Mesendoderm (in vitro differentiated cells): ENCODE data around the gene SPECC1L.
"Not testable (repeated sequence)": the region's sequence is repeated elsewhere in the genome, so short reads cannot be mapped to it uniquely, and the experiment has no call there.

Experiments used
- DNase-seq: peaks from one replicate; pipeline ENCODE4 v3.0.0; 2013
- H2AK5ac ChIP-seq: 2 replicates; pipeline ENCODE4 v1.6.1; 2013; ENCODE audit warnings: low read length, inconsistent platforms
- H2BK120ac ChIP-seq: 2 replicates; pipeline ENCODE4 v1.6.1; 2013; ENCODE audit warnings: low read depth, mild to moderate bottlenecking, low read length, moderate library complexity, mixed read lengths
- H2BK15ac ChIP-seq: replicated peaks from 2 replicates; pipeline ENCODE4 v1.6.1; 2013; ENCODE audit warnings: low read depth, mild to moderate bottlenecking, moderate library complexity
- H2BK5ac ChIP-seq: 2 replicates; pipeline ENCODE4 v1.6.1; 2013; ENCODE audit warnings: low read length, inconsistent platforms
- H3K18ac ChIP-seq: 2 replicates; pipeline ENCODE4 v1.6.1; 2013; ENCODE audit warnings: mild to moderate bottlenecking, low read length, mixed read lengths
- H3K23ac ChIP-seq: one replicate; pipeline ENCODE4 v1.6.1; 2013; ENCODE audit warnings: low read length
- H3K27ac ChIP-seq: 2 replicates; pipeline ENCODE4 v1.5.1; 2013; ENCODE audit warnings: low read depth, mild to moderate bottlenecking, inconsistent platforms, low read length, moderate library complexity
- H3K27me3 ChIP-seq: 2 replicates; pipeline ENCODE4 v1.6.1; 2013; ENCODE audit warnings: low read length, control low read depth, mild to moderate bottlenecking, inconsistent platforms; ENCODE audit not compliant: insufficient read depth, poor library complexity
- H3K36me3 ChIP-seq: 2 replicates; pipeline ENCODE4 v1.6.1; 2013; ENCODE audit warnings: low read length, inconsistent platforms; ENCODE audit not compliant: control insufficient read depth, insufficient read depth
- H3K4ac ChIP-seq: one replicate; pipeline ENCODE4 v1.6.1; 2013; ENCODE audit warnings: low read depth, mild to moderate bottlenecking, low read length, moderate library complexity
- H3K4me1 ChIP-seq: 2 replicates; pipeline ENCODE4 v1.6.1; 2013; ENCODE audit warnings: low read depth, low read length, inconsistent platforms; ENCODE audit not compliant: control insufficient read depth
- H3K4me2 ChIP-seq: 2 replicates; pipeline ENCODE4 v1.6.1; 2013; ENCODE audit warnings: low read length
- H3K4me3 ChIP-seq: 2 replicates; pipeline ENCODE4 v1.5.1; 2013; ENCODE audit warnings: mild to moderate bottlenecking, low read length
- H3K56ac ChIP-seq: one replicate; pipeline ENCODE4 v1.6.1; 2013; ENCODE audit warnings: low read length
- H3K79me1 ChIP-seq: 2 replicates; pipeline ENCODE4 v1.6.1; 2013; ENCODE audit warnings: low read length, inconsistent platforms
- H3K79me2 ChIP-seq: 2 replicates; pipeline ENCODE4 v1.6.1; 2013; ENCODE audit warnings: mild to moderate bottlenecking, low read length; ENCODE audit not compliant: control insufficient read depth, insufficient read depth
- H3K9ac ChIP-seq: 2 replicates; pipeline ENCODE4 v1.6.1; 2013; ENCODE audit warnings: low read length, inconsistent platforms
- H4K5ac ChIP-seq: one replicate; pipeline ENCODE4 v1.6.1; 2013; ENCODE audit warnings: low read length
- H4K8ac ChIP-seq: one replicate; pipeline ENCODE4 v1.6.1; 2013; ENCODE audit warnings: low read depth, mild to moderate bottlenecking, control low read depth, low read length, moderate library complexity
- whole genome bisulfite sequencing: extraction: QIAGEN DNeasy Blood & Tissue Kit; methylation state at CpG from one replicate; pipeline ENCODE4 v1.1.7; 2013; ENCODE audit warnings: low lambda C conversion rate, missing lambda C conversion rate; ENCODE audit not compliant: insufficient coverage; ENCODE audit errors: extremely low coverage; 5-methylcytosine and 5-hydroxymethylcytosine counted together

SPECC1L gene

DNA sequence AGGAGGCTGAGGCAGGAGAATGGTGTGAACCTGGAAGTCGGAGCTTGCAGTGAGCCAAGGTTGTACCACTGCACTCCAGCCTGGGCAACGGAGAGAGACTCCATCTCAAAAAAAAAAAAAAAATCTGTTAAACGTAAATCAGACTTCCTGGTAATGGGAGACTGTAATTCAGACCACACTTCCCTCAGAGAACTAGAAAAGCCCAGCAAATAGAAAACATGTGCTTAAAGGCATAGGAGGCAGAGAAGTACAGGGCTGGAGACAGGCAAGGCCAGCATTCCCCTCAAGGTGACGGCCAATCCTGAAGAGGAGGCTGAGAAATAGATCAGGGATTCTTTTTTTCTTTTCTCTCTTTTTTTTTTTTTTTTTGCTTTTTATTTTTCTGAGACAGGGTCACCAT is 34.0 kb upstream of the SPECC1L start:
- Histone ChIP-seq H3K9ac (no peak overlapping the region), H2BK15ac (no peak overlapping the region), H3K56ac (no peak overlapping the region), H2BK120ac (no peak overlapping the region), H3K4me3 (no peak overlapping the region), H3K4ac (no peak overlapping the region), H3K27ac (no peak overlapping the region), H3K79me2 (no peaks in the 10 kb centered on the region), H3K79me1 (no peaks in the 10 kb centered on the region), H3K18ac (no peak overlapping the region), H3K4me2 (no peak overlapping the region), H2AK5ac (no peak overlapping the region), H3K4me1 (no peaks in the 10 kb centered on the region), H4K5ac (no peak overlapping the region), H3K36me3 (no peaks in the 10 kb centered on the region), H4K8ac (no peak overlapping the region), H2BK5ac (no peak overlapping the region), H3K23ac (no peak overlapping the region), H3K27me3 (no peaks in the 10 kb centered on the region)
- no CpG with 5 or more reads among the region's 4 CpGs for WGBS
- DNase-seq, result no peak

DNA sequence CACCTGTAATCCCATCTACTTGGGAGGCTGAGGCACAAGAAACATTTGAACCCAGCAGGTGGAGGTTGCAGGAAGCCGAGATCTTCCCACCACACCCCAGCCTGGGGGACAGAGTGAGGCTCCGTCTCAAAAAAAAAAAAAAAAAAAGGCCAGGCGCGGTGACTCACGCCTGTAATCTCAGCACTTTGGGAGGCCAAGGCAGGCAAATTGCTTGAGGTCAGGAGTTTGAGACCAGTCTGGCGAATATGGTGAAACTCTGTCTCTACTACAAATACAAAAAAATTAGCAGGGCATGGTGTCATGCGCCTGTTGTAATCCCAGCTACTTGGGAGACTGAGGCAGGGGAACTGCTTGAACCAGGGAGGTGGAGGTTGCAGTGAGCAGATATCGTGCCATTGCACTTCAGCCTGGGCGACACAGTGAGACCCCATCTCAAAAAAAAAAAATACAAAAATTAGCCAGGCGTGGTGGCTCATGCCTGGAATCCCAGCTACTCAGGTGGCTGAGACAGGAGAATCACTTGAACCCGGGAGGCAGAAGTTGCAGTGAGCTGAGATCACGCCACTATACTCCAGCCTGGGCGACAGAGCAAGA is 32.4 kb upstream of the SPECC1L start:
- not testable (repeated sequence) for H3K18ac ChIP-seq, H3K36me3 ChIP-seq, H3K4ac ChIP-seq, H2BK15ac ChIP-seq, H4K5ac ChIP-seq, H3K79me2 ChIP-seq, DNase-seq, H3K27me3 ChIP-seq, H3K27ac ChIP-seq, H3K4me1 ChIP-seq, H3K4me3 ChIP-seq, H2AK5ac ChIP-seq, H3K23ac ChIP-seq, H2BK5ac ChIP-seq, H3K4me2 ChIP-seq, H4K8ac ChIP-seq, H2BK120ac ChIP-seq, H3K9ac ChIP-seq, H3K79me1 ChIP-seq, H3K56ac ChIP-seq
- no CpG with 5 or more reads among the region's 13 CpGs for WGBS

DNA sequence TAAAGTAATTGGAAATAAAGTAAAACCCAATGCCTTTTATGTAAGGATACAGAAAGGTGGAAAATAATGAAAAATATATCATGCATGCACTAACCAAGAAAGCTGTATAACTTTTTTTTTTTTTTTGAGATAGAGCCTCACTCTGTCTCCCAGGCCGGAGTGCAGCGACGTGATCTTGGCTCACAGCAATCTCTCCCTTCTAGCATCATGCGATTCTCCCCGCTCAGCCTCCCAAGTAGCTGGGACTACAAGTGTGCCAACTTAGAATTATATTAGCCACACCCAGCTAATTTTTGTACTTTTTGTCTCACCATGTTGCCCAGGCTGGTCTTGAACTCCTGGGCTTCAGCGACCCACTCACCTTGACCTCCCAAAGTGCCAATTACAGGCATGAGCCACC is 30.2 kb upstream of the SPECC1L start:
- no peak overlapping the region for H4K5ac ChIP-seq
- H3K4me3 ChIP-seq, result no peak overlapping the region
- no peak overlapping the region for H2BK120ac ChIP-seq
- no peak overlapping the region for H3K27ac ChIP-seq
- H3K36me3 ChIP-seq, result no peaks in the 10 kb centered on the region
- no peaks in the 10 kb centered on the region for H3K79me1 ChIP-seq
- no peak overlapping the region for H3K9ac ChIP-seq
- H2BK5ac ChIP-seq, result no peak overlapping the region
- no peak overlapping the region for H3K23ac ChIP-seq
- H2BK15ac ChIP-seq, result no peak overlapping the region
- H3K4me1 ChIP-seq, result no peaks in the 10 kb centered on the region
- no peak overlapping the region for H3K4me2 ChIP-seq
- no peak overlapping the region for H3K4ac ChIP-seq
- no peak overlapping the region for H2AK5ac ChIP-seq
- H4K8ac ChIP-seq, result no peak overlapping the region
- H3K18ac ChIP-seq, result no peak overlapping the region
- no peaks in the 10 kb centered on the region for H3K79me2 ChIP-seq
- WGBS, result no CpG with 5 or more reads among the region's 6 CpGs
- no peak overlapping the region for H3K56ac ChIP-seq
- H3K27me3 ChIP-seq, result no peaks in the 10 kb centered on the region
- DNase-seq, result no peak

DNA sequence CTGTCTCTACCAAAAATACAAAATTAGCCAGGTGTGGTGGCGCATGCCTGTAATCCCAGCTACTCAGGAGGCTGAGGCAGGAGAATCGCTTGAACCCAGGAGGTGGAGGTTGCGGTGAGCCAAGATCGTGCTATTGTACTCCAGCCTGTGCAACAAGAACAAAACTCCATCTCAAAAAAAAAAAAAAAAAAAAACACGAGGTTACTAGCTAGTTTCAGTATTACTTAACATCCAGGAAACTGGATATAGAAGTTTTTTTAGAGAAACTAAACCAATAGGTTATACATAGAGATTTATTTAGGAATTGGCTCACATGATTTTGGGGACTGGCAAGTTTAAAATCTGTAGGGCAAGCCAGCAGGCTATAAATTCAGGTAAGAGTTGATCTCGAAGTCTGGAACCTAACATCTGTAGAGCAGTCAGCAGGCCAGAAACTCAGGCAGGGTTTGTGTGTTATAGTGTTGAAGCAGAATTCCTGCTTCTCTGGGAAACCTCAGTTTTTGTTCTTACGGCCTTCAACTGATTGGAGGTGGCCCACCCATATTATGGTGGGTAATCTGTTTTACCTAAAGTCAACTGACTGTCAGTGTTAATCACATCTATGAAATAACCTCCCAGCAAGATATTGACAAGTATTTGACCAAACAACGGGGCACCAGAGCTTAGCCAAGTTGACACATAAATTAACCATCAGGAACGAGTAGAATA is 29.5 kb upstream of the SPECC1L start:
- not testable (repeated sequence) for H3K4me2 ChIP-seq, H2AK5ac ChIP-seq, H4K5ac ChIP-seq, H3K27me3 ChIP-seq, H3K4ac ChIP-seq, H3K18ac ChIP-seq, H3K36me3 ChIP-seq, H3K9ac ChIP-seq, H2BK15ac ChIP-seq, H3K4me1 ChIP-seq, H3K23ac ChIP-seq, H3K79me2 ChIP-seq, H4K8ac ChIP-seq, H3K79me1 ChIP-seq, H2BK120ac ChIP-seq, DNase-seq, H3K4me3 ChIP-seq, H3K56ac ChIP-seq, H3K27ac ChIP-seq, H2BK5ac ChIP-seq
- no CpG with 5 or more reads among the region's 9 CpGs for WGBS

DNA sequence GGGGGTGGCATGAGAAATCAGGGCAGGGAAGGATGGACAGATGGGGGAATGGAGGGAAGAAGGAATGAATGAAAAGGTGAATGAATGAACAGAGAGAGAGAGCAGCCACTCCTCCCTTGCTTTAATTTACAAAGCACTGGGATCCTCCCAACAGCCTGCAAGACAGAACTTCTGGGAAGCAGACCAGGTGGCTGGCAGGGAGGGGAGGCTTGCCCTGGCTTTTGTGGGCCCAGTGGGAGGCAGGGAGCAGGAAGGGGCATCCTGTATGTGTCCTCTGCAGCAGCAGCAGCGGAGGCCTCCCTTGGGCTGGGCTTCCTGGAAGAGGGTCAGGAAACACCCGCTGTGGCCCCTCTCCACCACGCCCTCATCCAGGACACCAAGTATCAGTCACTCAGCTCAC is 27.2 kb upstream of the SPECC1L start:
- H2BK5ac ChIP-seq, H3K36me3 ChIP-seq, H2BK15ac ChIP-seq, H4K8ac ChIP-seq, DNase-seq, H3K79me2 ChIP-seq, H3K56ac ChIP-seq, H2AK5ac ChIP-seq, H3K18ac ChIP-seq, H3K4me3 ChIP-seq, H3K9ac ChIP-seq, H3K27me3 ChIP-seq, H3K79me1 ChIP-seq, H3K27ac ChIP-seq, H3K23ac ChIP-seq, H3K4me1 ChIP-seq, H4K5ac ChIP-seq, H2BK120ac ChIP-seq, H3K4ac ChIP-seq, H3K4me2 ChIP-seq: not testable (repeated sequence)
- no CpG with 5 or more reads among the region's 3 CpGs for WGBS
